SK-N-SH (cell line): ENCODE results near the gene PRM1.

ENCODE experiments used
- POLR2AphosphoS5 ChIP-seq: IDR thresholded peaks from 2 replicates; pipeline ENCODE4 v1.6.1; 2012; ENCODE audit warnings: low read depth, low read length
- TCF12 ChIP-seq: IDR thresholded peaks from 2 replicates; pipeline ENCODE4 v1.4.0; 2012

DNA sequence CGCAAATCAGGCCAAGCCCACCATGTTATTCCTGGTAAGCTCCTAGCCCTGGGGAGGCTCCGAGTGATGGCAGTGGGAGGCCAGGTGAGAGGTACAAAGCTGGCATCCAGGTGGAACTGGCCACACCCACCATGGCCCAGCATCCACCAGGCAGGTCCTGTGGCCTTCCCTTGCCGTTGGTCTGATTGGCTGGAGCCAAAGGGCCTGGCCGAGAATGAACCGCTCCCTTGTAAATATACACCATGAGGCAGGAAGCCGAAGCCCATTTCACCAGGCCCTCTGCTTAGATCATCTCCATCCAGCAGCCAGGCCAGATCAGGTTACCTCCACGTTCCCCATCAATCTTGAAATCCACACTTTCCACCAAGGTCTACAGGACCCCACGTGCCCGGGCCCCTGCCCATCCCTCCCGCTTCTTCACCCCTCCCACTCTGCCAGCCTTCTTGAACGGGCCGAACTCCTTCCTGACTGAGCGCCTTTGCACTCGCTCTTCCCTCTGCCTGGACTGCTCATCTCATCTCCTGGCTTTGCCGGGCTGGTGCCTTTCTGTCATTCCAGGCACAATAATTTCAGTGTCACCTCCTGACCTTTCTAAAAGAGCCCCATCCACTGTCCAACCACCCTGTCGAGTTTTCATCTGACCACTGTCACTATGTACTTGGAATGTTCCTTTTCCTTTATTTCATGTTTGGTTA is 30.9 kb downstream of the PRM1 start:
- TF ChIP-seq TCF12 (no peak), POLR2AphosphoS5 (no peak)
